Esophagus muscularis mucosa (tissue), 3 donors: Measurements from ENCODE around the gene USP5.

Source experiments
- EP300 ChIP-seq: sonication (generic); formaldehyde crosslinking; IDR thresholded peaks from one replicate; pipeline ENCODE4 v1.6.1; 2017; ENCODE audit warnings: antibody characterized with exemption
- TF ChIP-seq, protein P1 (sequence below), 3 experiments: fragments of 200-600 bp in 2 of 3; fragments of 450-650 bp in 1 of 3; sonication (generic) in 2 of 3; IDR thresholded peaks; one replicate each; pipeline ENCODE4 v1.5.1; 2017 to 2019; ENCODE audit warnings: antibody characterized with exemption in 3 of 3, mild to moderate bottlenecking in 2 of 3, moderate library complexity in 1 of 3

DNA sequence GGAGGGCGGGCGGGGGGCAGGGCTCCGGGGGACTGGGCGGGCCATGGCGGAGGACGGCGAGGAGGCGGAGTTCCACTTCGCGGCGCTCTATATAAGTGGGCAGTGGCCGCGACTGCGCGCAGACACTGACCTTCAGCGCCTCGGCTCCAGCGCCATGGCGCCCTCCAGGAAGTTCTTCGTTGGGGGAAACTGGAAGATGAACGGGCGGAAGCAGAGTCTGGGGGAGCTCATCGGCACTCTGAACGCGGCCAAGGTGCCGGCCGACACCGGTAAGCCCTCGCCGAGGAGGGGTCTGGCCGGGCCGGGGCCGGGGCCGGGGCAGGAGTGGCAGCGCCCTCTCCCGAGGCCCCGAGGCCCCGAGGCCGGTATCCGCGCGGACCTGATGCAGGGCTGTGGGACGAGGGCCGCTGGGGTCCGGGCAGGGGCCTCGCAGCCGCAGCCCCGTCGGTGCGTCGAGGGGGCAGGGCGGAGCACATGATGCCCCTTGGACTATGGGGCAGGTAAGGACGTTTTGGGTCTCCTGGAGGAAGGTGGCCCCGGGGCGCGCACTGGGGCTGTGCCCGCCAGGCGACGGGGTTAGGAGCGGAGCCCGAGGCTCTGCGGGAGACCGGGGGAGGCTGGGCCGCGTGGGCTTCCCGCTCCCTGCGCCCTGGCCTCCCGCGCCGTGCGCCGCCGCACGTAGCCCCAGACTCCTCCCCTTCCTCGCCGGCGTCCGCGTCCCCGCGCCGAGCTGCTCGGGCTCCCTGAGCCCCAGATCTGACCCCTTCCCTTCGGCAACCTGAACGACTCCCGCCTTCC lies 15.7 kb downstream of the USP5 start, which contains the start of gene TPI1:
- TF ChIP-seq, protein P1, sequence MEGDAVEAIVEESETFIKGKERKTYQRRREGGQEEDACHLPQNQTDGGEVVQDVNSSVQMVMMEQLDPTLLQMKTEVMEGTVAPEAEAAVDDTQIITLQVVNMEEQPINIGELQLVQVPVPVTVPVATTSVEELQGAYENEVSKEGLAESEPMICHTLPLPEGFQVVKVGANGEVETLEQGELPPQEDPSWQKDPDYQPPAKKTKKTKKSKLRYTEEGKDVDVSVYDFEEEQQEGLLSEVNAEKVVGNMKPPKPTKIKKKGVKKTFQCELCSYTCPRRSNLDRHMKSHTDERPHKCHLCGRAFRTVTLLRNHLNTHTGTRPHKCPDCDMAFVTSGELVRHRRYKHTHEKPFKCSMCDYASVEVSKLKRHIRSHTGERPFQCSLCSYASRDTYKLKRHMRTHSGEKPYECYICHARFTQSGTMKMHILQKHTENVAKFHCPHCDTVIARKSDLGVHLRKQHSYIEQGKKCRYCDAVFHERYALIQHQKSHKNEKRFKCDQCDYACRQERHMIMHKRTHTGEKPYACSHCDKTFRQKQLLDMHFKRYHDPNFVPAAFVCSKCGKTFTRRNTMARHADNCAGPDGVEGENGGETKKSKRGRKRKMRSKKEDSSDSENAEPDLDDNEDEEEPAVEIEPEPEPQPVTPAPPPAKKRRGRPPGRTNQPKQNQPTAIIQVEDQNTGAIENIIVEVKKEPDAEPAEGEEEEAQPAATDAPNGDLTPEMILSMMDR (IDR thresholded peaks at IDR 0.05): no peak
- TF ChIP-seq EP300: no peak
